Esophagus muscularis mucosa (tissue), 4 donors: ENCODE data around the gene STK39.

Experiments
- CTCF ChIP-seq, 3 experiments: fragments of 200-600 bp in 2 of 3; fragments of 450-650 bp in 1 of 3; sonication (generic) in 2 of 3; IDR thresholded peaks; one replicate each; pipeline ENCODE4 v1.5.1; 2017 to 2019; ENCODE audit warnings: antibody characterized with exemption in 3 of 3, mild to moderate bottlenecking in 2 of 3, moderate library complexity in 1 of 3
- EP300 ChIP-seq: sonication (generic); formaldehyde crosslinking; IDR thresholded peaks from one replicate; pipeline ENCODE4 v1.6.1; 2017; ENCODE audit warnings: antibody characterized with exemption
- POLR2A ChIP-seq: fragments of 450-650 bp; IDR thresholded peaks from one replicate; pipeline ENCODE4 v1.6.1; 2017; ENCODE audit warnings: antibody characterized with exemption, moderate library complexity, mild to moderate bottlenecking, low read depth
- POLR2AphosphoS5 ChIP-seq, 2 donors: sonication (generic); formaldehyde crosslinking; IDR thresholded peaks; one replicate each; pipeline ENCODE4 v1.6.1; 2017; ENCODE audit warnings: antibody characterized with exemption in 2 of 2

DNA sequence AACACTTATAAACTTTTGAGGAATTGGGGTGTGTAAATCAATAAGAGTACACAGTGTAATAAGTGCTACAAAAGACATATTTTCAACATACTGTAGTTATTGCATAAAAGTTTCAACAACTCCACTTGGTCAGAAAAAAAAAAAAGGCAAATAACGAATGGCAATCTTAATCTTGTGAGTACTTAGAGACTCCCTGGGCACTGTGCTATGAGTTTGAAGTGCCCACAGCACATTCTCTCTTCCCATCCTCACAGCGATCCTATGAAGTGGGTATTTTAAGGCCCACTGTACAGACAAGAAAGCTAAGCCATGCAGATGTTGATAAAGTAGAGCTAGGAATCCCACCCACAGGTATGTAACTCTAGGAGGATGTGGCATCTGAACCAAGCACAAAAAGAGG lies 112.3 kb downstream of the STK39 start:
- TF ChIP-seq CTCF (IDR thresholded peaks at IDR 0.05), result no peak
- no peak for TF ChIP-seq POLR2A
- no peak for TF ChIP-seq EP300
- TF ChIP-seq POLR2AphosphoS5 (IDR thresholded peaks at IDR 0.05), result no peak
